Neural cell (in vitro differentiated cells): Measurements from ENCODE around the gene CIT.
"Not testable (repeated sequence)": the region's sequence is repeated elsewhere in the genome, so short reads cannot be mapped to it uniquely, and the experiment has no call there.

Experiments
- CTCF ChIP-seq: fragments of 450-650 bp; IDR thresholded peaks from 2 replicates; pipeline ENCODE4 v1.5.1; 2014; ENCODE audit warnings: antibody characterized with exemption, mild to moderate bottlenecking, moderate library complexity; ENCODE audit not compliant: poor library complexity, severe bottlenecking
- EP300 ChIP-seq: fragments of 450-650 bp; conservative IDR thresholded peaks from 2 replicates; pipeline ENCODE4 v1.6.1; 2014; ENCODE audit warnings: antibody characterized with exemption, mild to moderate bottlenecking, moderate library complexity; ENCODE audit not compliant: poor library complexity, severe bottlenecking
- EZH2 ChIP-seq: fragments of 200-600, 300-800 bp; shearing (Covaris generic), sonication (generic); IDR thresholded peaks from 2 replicates; pipeline ENCODE4 v1.6.1; 2014; ENCODE audit warnings: antibody characterized with exemption, low read length, borderline replicate concordance, mild to moderate bottlenecking; ENCODE audit not compliant: insufficient read depth, poor library complexity, severe bottlenecking
- RAD21 ChIP-seq: fragments of 450-650 bp; conservative IDR thresholded peaks from 2 replicates; pipeline ENCODE4 v1.6.1; 2014; ENCODE audit warnings: antibody characterized with exemption, mild to moderate bottlenecking, moderate library complexity
- REST ChIP-seq: IDR thresholded peaks from 2 replicates; pipeline ENCODE4 v1.6.1; 2012; ENCODE audit warnings: borderline replicate concordance
- TAF1 ChIP-seq: IDR thresholded peaks from 2 replicates; pipeline ENCODE4 v1.6.1; 2012; ENCODE audit warnings: low read depth

DNA sequence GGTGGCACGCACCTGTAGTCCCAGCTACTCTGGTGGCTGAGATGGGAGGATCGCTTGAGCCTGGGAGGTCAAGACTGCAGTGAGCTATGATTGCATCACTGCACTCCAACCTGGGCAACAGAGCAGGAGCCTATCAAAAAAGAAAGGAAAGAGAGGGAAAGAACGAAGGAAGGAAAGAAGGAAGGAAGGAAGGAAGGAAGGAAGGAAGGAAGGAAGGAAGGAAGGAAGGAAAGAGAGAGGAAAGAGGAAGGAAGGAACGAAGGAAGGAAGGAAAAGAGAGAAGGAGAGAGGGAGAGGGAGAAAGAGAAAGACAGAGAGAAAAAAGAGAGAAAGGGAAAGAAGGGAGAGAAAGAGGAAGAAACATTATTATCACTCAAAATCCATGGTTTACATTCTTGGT lies 6.7 kb upstream of the CIT start:
- not testable (repeated sequence) for TF ChIP-seq CTCF, RAD21, TAF1, EZH2, EP300, REST
